Osteoblast (primary cell): ENCODE data around the gene TLE5. TPM values are rescaled to one million over a fixed set of nuclear protein-coding genes. Genes with fewer than 3 reads are reported as not detected.

Experiments
- DNase-seq: peaks from one replicate; pipeline ENCODE4 v3.0.0; 2011; ENCODE audit warnings: low spot score, mixed read lengths; ENCODE audit not compliant: insufficient read length; ENCODE audit errors: missing footprints
- H2AFZ ChIP-seq: 2 replicates; pipeline ENCODE4 v1.6.0; 2011; ENCODE audit warnings: mild to moderate bottlenecking, low read length
- H3K27ac ChIP-seq: 2 replicates; pipeline ENCODE4 v1.5.1; 2011; ENCODE audit warnings: mild to moderate bottlenecking, low read depth, low read length, moderate library complexity
- H3K27me3 ChIP-seq: 2 replicates; pipeline ENCODE4 v1.6.0; 2012; ENCODE audit warnings: mild to moderate bottlenecking, control low read depth, inconsistent platforms, low read length, moderate library complexity; ENCODE audit not compliant: insufficient read depth
- H3K36me3 ChIP-seq: 2 replicates; pipeline ENCODE4 v1.5.1; 2011; ENCODE audit warnings: mild to moderate bottlenecking, low read length, control low read depth, moderate library complexity; ENCODE audit not compliant: insufficient read depth
- H3K4me1 ChIP-seq: 2 replicates; pipeline ENCODE4 v1.5.1; 2011; ENCODE audit warnings: mild to moderate bottlenecking, low read length, control low read depth, moderate library complexity; ENCODE audit not compliant: insufficient read depth
- H3K4me2 ChIP-seq: 2 replicates; pipeline ENCODE4 v1.6.0; 2011; ENCODE audit warnings: mild to moderate bottlenecking, low read length; ENCODE audit not compliant: insufficient read depth
- H3K4me3 ChIP-seq: fragments of 200-600 bp; sonication (generic); 3 replicates; pipeline ENCODE4 v1.5.1; 2012; ENCODE audit warnings: mild to moderate bottlenecking, low read length, inconsistent platforms; ENCODE audit not compliant: insufficient read depth
- H3K79me2 ChIP-seq: 2 replicates; pipeline ENCODE4 v1.6.0; 2012; ENCODE audit warnings: mild to moderate bottlenecking, low read length, control low read depth, inconsistent platforms; ENCODE audit not compliant: insufficient read depth
- H3K9me3 ChIP-seq: 2 replicates; pipeline ENCODE4 v1.5.1; 2011; ENCODE audit warnings: low read depth, low read length, control low read depth
- H4K20me1 ChIP-seq: 2 replicates; pipeline ENCODE4 v1.6.0; 2012; ENCODE audit warnings: mild to moderate bottlenecking, low read length, control low read depth; ENCODE audit not compliant: insufficient read depth
- total RNA-seq: library from RNA; depleted of rRNA; stranded (reverse); fragments of >200 nt; gene quantifications from 2 replicates; pipeline ENCODE4 v1.2.3, GENCODE V29; 2012
- TF ChIP-seq, protein P1 (sequence below): IDR thresholded peaks from 2 replicates; pipeline ENCODE4 v1.5.1; 2011; ENCODE audit warnings: mild to moderate bottlenecking, low read depth, low read length, moderate library complexity; ENCODE audit errors: extremely low read depth

The TLE5 gene
- total RNA-seq, 1 donor = 211 TPM

DNA sequence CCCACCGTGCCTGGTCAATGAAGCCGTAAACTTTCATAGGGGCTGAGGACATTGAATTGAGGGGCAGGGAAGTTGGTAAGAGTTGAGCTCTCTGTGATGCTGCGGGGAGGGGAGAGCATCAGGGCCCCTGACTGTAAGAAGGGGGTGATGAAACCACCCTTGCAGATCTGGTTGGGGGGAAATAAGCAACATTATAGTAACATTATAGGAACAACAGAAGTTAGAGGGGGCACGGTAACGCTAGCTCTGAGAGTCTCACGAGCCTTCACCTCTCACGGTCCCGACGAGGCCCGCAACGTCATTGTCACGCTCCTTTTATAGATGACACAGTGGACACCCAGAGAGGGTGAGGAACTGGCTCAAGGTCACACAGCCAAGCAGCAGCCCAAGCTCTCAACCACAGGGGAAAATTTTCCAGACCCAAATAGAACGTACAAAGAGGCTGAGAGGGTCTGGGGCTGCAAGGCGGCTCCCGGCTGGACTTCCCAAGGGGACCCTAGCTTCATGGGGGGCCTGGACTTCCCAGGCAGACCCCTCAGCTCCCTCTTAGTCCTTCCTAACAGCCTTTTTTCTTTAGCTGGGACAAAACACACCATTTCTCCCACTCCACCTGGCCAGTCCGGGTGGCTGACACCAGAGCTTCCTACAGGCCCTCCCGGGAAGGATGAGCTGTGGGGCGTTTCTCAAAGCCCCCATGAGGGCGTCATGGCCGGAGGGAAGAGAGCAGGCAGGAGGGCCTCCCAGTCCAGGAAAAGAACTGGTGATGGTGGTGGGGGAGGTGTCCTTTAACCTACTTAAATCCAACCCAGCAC, 4.1 kb downstream of the TLE5 start:
- TF ChIP-seq, protein P1, sequence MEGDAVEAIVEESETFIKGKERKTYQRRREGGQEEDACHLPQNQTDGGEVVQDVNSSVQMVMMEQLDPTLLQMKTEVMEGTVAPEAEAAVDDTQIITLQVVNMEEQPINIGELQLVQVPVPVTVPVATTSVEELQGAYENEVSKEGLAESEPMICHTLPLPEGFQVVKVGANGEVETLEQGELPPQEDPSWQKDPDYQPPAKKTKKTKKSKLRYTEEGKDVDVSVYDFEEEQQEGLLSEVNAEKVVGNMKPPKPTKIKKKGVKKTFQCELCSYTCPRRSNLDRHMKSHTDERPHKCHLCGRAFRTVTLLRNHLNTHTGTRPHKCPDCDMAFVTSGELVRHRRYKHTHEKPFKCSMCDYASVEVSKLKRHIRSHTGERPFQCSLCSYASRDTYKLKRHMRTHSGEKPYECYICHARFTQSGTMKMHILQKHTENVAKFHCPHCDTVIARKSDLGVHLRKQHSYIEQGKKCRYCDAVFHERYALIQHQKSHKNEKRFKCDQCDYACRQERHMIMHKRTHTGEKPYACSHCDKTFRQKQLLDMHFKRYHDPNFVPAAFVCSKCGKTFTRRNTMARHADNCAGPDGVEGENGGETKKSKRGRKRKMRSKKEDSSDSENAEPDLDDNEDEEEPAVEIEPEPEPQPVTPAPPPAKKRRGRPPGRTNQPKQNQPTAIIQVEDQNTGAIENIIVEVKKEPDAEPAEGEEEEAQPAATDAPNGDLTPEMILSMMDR = no peak
- Histone ChIP-seq H2AFZ (no peak overlapping the region), H3K36me3 (peaks cover 47% of the 10 kb centered on the region), H3K4me3 (no peak overlapping the region), H3K4me1 (peaks cover 13% of the 10 kb centered on the region), H3K27me3 (no peaks in the 10 kb centered on the region), H3K9me3 (no peaks in the 10 kb centered on the region), H3K79me2 (peaks cover 31% of the 10 kb centered on the region), H3K4me2 (no peak overlapping the region), H3K27ac (peak overlapping the region; percentile 28), H4K20me1 (peaks cover 53% of the 10 kb centered on the region)
- peak; percentile 82 for DNase-seq

- H2AFZ ChIP-seq = no peak overlapping the region
- no peaks in the 10 kb centered on the region for H3K9me3 ChIP-seq
- no peaks in the 10 kb centered on the region for H3K27me3 ChIP-seq
- H3K36me3 ChIP-seq = peaks cover 48% of the 10 kb centered on the region
- no peak overlapping the region for H3K4me3 ChIP-seq
- H3K4me1 ChIP-seq = peaks cover 13% of the 10 kb centered on the region
- H3K27ac ChIP-seq = peak overlapping the region; percentile 28
- no peak overlapping the region for H3K4me2 ChIP-seq
- DNase-seq = peak; percentile 96
- TF ChIP-seq, protein P1 = no peak
- H4K20me1 ChIP-seq = peaks cover 54% of the 10 kb centered on the region
- H3K79me2 ChIP-seq = peaks cover 31% of the 10 kb centered on the region
These were observed 5.0 kb downstream of the TLE5 start for GRCh38 chr19:3057275-3057714.

GRCh38 chr19:3056417-3057088, 5.7 kb downstream of the TLE5 start:
- H4K20me1 ChIP-seq = peaks cover 54% of the 10 kb centered on the region
- no peak overlapping the region for H3K27ac ChIP-seq
- no peak overlapping the region for H3K4me2 ChIP-seq
- TF ChIP-seq, protein P1 = no peak
- no peaks in the 10 kb centered on the region for H3K27me3 ChIP-seq
- H3K9me3 ChIP-seq = no peaks in the 10 kb centered on the region
- peaks cover 48% of the 10 kb centered on the region for H3K36me3 ChIP-seq
- DNase-seq = peak; percentile 78
- H3K4me3 ChIP-seq = no peak overlapping the region
- no peak overlapping the region for H2AFZ ChIP-seq
- peaks cover 30% of the 10 kb centered on the region for H3K79me2 ChIP-seq
- H3K4me1 ChIP-seq = peaks cover 13% of the 10 kb centered on the region
